Activated CD8-positive, alpha-beta memory T cell treated with anti-CD3 and anti-CD28 coated beads, Interleukin-2, amount 10 ng/mL, durations not matched to agents 7 days and 5 days (primary cell): ENCODE measurements around the gene EVC2. TPM values are rescaled to one million over a fixed set of nuclear protein-coding genes. Genes with fewer than 3 reads are reported as not detected.
"Not testable (repeated sequence)": the region's sequence is repeated elsewhere in the genome, so short reads cannot be mapped to it uniquely, and the experiment has no call there.

Source experiments
- ATAC-seq: fragments of 150-1000 bp; cut with Tn5 transposase; one replicate; pipeline ENCODE4 v1.10.0; 2021; ENCODE audit warnings: moderate library complexity
- CTCF ChIA-PET: fragments of 350-600 bp; sonication (Branson Sonifier 250); formaldehyde crosslinking; loops from one replicate; lab custom pipeline; 2021; ENCODE audit warnings: antibody characterized with exemption; lab: Charles Lee
- DNase-seq: peaks from one replicate; pipeline ENCODE4 v3.0.0-alpha.2; 2020
- H3K27ac Mint-ChIP-seq: one replicate; pipeline ENCODE4 v1.8.0; 2021; ENCODE audit warnings: mild to moderate bottlenecking, mixed read lengths
- H3K27me3 Mint-ChIP-seq: one replicate; pipeline ENCODE4 v1.8.0; 2021; ENCODE audit warnings: mixed read lengths
- H3K36me3 Mint-ChIP-seq: one replicate; pipeline ENCODE4 v1.8.0; 2021; ENCODE audit warnings: mild to moderate bottlenecking, mixed read lengths
- H3K4me1 Mint-ChIP-seq: one replicate; pipeline ENCODE4 v1.8.0; 2021; ENCODE audit warnings: mixed read lengths
- H3K4me3 Mint-ChIP-seq: one replicate; pipeline ENCODE4 v1.8.0; 2021; ENCODE audit warnings: mild to moderate bottlenecking, moderate library complexity, mixed read lengths
- H3K9me3 Mint-ChIP-seq: one replicate; pipeline ENCODE4 v1.8.0; 2022; ENCODE audit warnings: low read depth, mixed read lengths
- total RNA-seq, 2 experiments: library from RNA; stranded (reverse); gene quantifications; one replicate each; pipeline ENCODE4 v1.2.3, GENCODE V29; 2021

EVC2 gene
- total RNA-seq, 2 experiments from 2014 or later = 1.3 to 1.4 TPM

- H3K27ac Mint-ChIP-seq, DNase-seq, H3K4me3 Mint-ChIP-seq, H3K36me3 Mint-ChIP-seq, H3K4me1 Mint-ChIP-seq, H3K27me3 Mint-ChIP-seq, CTCF ChIA-PET, ATAC-seq: not testable (repeated sequence)
- H3K9me3 Mint-ChIP-seq = peaks cover 10% of the 10 kb centered on the region
These were observed 114.5 kb downstream of the EVC2 start for GRCh38 chr4:5593828-5594227.

- ATAC-seq (no peak), DNase-seq (no peak)
- no peak overlapping the region for H3K27ac Mint-ChIP-seq
- H3K36me3 Mint-ChIP-seq = peaks cover 3% of the 10 kb centered on the region
- H3K4me3 Mint-ChIP-seq = no peak overlapping the region
- H3K9me3 Mint-ChIP-seq = peaks cover 16% of the 10 kb centered on the region
- no peaks in the 10 kb centered on the region for H3K4me1 Mint-ChIP-seq
- H3K27me3 Mint-ChIP-seq = no peaks in the 10 kb centered on the region
- CTCF ChIA-PET = no interaction called here
These were observed 116.1 kb downstream of the EVC2 start for GRCh38 chr4:5592272-5592671.

DNA sequence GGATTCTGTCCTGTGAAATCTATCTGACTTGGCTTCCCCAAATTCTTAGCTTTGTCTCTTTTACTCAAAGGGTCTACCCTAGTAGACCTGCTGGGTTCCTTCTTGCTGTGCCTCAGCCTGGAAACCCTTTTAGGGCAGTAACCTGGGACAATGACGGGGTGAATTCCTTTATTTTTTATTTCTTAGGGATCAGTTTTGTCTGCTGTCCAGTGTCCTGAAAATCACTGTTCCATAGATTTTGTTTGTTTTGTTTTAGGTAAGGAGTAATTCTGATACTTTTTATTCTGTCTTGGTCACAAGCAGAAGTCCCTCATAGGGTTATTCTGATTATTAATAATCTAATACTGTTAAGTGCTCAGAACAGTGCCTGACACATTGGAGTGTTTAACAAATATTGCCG is 118.9 kb downstream of the EVC2 start:
- no peak for ATAC-seq
- H3K27ac Mint-ChIP-seq = no peak overlapping the region
- no peak overlapping the region for H3K4me3 Mint-ChIP-seq
- no peak for DNase-seq
- H3K36me3 Mint-ChIP-seq = peaks cover 3% of the 10 kb centered on the region
- H3K9me3 Mint-ChIP-seq = peaks cover 13% of the 10 kb centered on the region
- CTCF ChIA-PET = no interaction called here
- no peaks in the 10 kb centered on the region for H3K4me1 Mint-ChIP-seq
- no peaks in the 10 kb centered on the region for H3K27me3 Mint-ChIP-seq

GRCh38 chr4:5588046-5588445 is 120.3 kb downstream of the EVC2 start:
- DNase-seq (no peak), ATAC-seq (no peak)
- no peaks in the 10 kb centered on the region for H3K4me1 Mint-ChIP-seq
- H3K9me3 Mint-ChIP-seq = peaks cover 8% of the 10 kb centered on the region
- no peaks in the 10 kb centered on the region for H3K27me3 Mint-ChIP-seq
- no peak overlapping the region for H3K4me3 Mint-ChIP-seq
- CTCF ChIA-PET = no interaction called here
- peaks cover 3% of the 10 kb centered on the region for H3K36me3 Mint-ChIP-seq
- no peak overlapping the region for H3K27ac Mint-ChIP-seq

DNA sequence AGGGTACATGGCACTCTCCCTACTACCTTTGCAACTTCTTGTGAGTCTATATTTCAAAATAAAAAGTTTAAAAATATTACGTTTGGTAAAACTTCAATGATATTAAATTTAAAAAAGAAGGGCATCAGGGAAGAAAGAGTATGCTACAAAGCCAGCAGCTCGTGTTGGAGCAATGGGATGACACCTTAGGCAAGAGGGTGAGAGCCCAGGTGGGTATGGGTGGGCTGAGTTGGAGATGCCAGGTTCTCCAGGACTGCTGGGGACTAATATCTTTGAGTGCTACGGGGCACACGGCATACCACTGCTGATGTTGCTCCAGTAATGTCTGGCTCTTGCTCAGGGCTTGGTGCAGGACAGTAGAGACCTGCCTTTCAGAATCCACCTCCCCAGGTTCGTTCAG is 132.4 kb downstream of the EVC2 start:
- DNase-seq (no peak), ATAC-seq (no peak)
- Mint-ChIP-seq H3K4me3 (no peak overlapping the region), H3K36me3 (no peaks in the 10 kb centered on the region), H3K9me3 (peaks cover 3% of the 10 kb centered on the region), H3K27ac (no peak overlapping the region), H3K4me1 (no peaks in the 10 kb centered on the region), H3K27me3 (no peaks in the 10 kb centered on the region)
- CTCF ChIA-PET = no interaction called here

DNA sequence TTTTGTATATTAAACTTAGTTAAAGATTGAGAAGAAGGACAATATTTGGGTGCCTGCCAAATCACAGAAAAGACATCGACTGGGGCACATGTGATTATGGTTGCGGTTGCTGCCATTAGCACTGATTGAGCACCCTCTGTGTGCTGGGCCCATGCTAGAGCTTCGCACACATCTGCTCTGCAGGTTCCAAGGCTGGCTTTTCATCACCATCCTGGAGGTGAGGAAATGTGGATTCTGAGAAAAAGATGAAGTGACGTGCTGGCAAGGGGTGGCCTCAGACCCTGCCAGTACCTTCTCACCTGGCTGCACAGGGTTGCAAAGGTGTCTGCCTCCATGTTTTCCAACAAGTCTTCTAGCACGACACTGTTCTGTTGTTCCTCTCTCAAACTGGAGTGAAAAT is 134.0 kb downstream of the EVC2 start:
- ATAC-seq = no peak
- CTCF ChIA-PET = no interaction called here

DNA sequence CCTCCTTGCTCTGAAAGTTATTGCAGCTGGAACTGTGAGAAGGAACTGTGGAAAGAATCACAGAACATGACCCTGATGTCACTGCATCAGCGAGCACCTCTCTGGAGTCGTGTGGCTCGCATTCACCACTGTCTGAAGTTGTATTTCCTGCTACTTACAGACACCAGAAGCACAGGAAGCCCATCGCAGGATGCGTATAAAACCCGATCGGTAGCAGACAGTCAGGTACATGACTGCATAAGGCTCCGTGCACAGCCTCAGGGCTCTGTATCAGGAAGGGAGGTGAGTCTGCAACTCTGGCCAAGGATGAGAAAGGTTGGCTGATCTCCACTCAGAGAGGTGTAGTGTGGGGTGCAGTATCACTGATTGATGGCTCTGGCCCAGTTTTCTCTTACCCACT is 134.4 kb downstream of the EVC2 start:
- Mint-ChIP-seq H3K27me3 (no peaks in the 10 kb centered on the region), H3K4me1 (no peaks in the 10 kb centered on the region), H3K36me3 (no peaks in the 10 kb centered on the region), H3K9me3 (no peaks in the 10 kb centered on the region), H3K4me3 (no peak overlapping the region), H3K27ac (no peak overlapping the region)
- no peak for DNase-seq
- ATAC-seq = no peak
- CTCF ChIA-PET = no interaction called here

More for the DNA sequence above, 134.0 kb downstream of the EVC2 start:
- no peaks in the 10 kb centered on the region for H3K36me3 Mint-ChIP-seq
- H3K4me3 Mint-ChIP-seq = no peak overlapping the region
- H3K27me3 Mint-ChIP-seq = no peaks in the 10 kb centered on the region
- DNase-seq = no peak
- no peak overlapping the region for H3K27ac Mint-ChIP-seq
- peaks cover 1% of the 10 kb centered on the region for H3K9me3 Mint-ChIP-seq
- H3K4me1 Mint-ChIP-seq = no peaks in the 10 kb centered on the region

- H3K27ac Mint-ChIP-seq = no peak overlapping the region
- H3K27me3 Mint-ChIP-seq = no peaks in the 10 kb centered on the region
- CTCF ChIA-PET = no interaction called here
- no peak for ATAC-seq
- H3K36me3 Mint-ChIP-seq = no peaks in the 10 kb centered on the region
- no peaks in the 10 kb centered on the region for H3K9me3 Mint-ChIP-seq
- H3K4me3 Mint-ChIP-seq = no peak overlapping the region
- H3K4me1 Mint-ChIP-seq = no peaks in the 10 kb centered on the region
- DNase-seq = no peak
These were observed 135.6 kb downstream of the EVC2 start for GRCh38 chr4:5572751-5573150.

DNA sequence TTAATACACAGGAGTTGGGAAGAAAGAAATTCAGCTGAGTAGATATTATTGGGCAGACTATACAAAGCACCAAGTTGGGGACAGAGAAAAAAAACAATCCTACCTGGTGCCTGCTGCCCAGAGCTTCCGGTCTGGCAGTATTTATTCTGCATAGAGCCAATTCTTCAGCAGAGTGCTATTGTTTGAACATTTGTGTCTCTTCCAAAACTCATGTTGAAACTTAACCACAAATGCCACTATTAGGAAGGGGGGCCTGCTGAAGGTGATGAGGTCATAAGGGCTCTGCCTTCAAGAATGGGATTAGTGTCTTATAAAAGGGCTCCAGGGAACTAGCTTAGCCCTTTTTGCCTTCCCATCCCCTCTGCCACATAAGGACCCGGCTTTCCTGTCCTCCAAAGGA is 136.2 kb downstream of the EVC2 start:
- Mint-ChIP-seq H3K27me3 (no peaks in the 10 kb centered on the region), H3K4me1 (no peaks in the 10 kb centered on the region), H3K36me3 (no peaks in the 10 kb centered on the region), H3K27ac (no peak overlapping the region), H3K4me3 (no peak overlapping the region), H3K9me3 (no peaks in the 10 kb centered on the region)
- no peak for DNase-seq
- ATAC-seq = no peak
- CTCF ChIA-PET = no interaction called here

GRCh38 chr4:5571646-5572045 is 136.7 kb downstream of the EVC2 start:
- H3K4me1 Mint-ChIP-seq = no peaks in the 10 kb centered on the region

GRCh38 chr4:5569451-5569850 is 138.9 kb downstream of the EVC2 start:
- ATAC-seq (no peak), DNase-seq (no peak)
- CTCF ChIA-PET = no interaction called here
- Mint-ChIP-seq H3K4me1 (no peaks in the 10 kb centered on the region), H3K27me3 (no peaks in the 10 kb centered on the region), H3K4me3 (no peak overlapping the region), H3K9me3 (no peaks in the 10 kb centered on the region), H3K36me3 (no peaks in the 10 kb centered on the region), H3K27ac (no peak overlapping the region)

More at GRCh38 chr4:5571646-5572045, 136.7 kb downstream of the EVC2 start:
- CTCF ChIA-PET = no interaction called here
- Mint-ChIP-seq H3K9me3 (no peaks in the 10 kb centered on the region), H3K27me3 (no peaks in the 10 kb centered on the region), H3K36me3 (no peaks in the 10 kb centered on the region), H3K27ac (no peak overlapping the region), H3K4me3 (no peak overlapping the region)
- DNase-seq (no peak), ATAC-seq (no peak)

DNA sequence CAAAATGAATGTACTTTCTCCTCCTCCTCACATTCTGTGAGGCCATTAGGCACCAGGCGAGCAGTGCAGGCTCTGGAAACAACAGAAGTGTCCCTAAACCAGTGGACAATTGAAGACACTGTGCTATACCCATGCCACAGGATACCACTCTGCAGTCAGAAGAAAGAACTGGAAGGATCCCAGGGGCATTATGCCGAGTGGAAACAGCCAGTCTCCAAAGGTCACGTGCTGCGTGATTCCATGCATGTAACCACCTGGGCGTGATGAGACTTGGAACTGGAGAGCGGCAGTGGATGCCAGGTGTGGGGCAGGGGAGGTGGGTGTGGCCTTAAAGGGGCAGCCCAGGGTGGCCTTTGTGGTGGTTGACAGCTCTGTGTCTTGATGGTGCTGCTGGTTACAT is 139.4 kb downstream of the EVC2 start:
- H3K4me1 Mint-ChIP-seq = no peaks in the 10 kb centered on the region
- H3K4me3 Mint-ChIP-seq = no peak overlapping the region
- ATAC-seq (no peak), DNase-seq (no peak)
- CTCF ChIA-PET = no interaction called here
- no peaks in the 10 kb centered on the region for H3K27me3 Mint-ChIP-seq
- H3K27ac Mint-ChIP-seq = no peak overlapping the region
- no peaks in the 10 kb centered on the region for H3K36me3 Mint-ChIP-seq
- no peaks in the 10 kb centered on the region for H3K9me3 Mint-ChIP-seq

DNA sequence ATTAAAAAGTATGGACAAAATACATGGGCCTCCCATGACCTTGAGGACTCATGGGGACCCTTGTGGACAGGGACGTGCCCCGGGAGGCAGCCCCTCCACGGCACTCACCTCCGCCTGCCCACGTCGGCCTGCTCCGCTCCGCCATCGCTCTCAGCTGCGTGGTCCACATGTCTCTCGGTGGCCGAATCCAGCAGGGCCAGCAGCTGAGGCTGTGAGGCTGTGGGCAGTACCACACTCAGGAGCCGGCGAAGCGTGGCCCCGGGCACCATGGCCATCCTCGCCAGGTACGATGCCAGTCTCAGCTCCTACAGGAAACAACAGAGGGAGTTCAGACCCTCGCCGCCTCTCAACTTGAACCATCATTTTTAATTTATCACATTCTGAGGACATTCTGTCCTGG is 140.0 kb downstream of the EVC2 start:
- H3K4me1 Mint-ChIP-seq = no peaks in the 10 kb centered on the region
- H3K27ac Mint-ChIP-seq = no peak overlapping the region
- CTCF ChIA-PET = no interaction called here
- no peak for ATAC-seq
- no peak overlapping the region for H3K4me3 Mint-ChIP-seq
- no peaks in the 10 kb centered on the region for H3K9me3 Mint-ChIP-seq
- H3K36me3 Mint-ChIP-seq = no peaks in the 10 kb centered on the region
- DNase-seq = no peak
- no peaks in the 10 kb centered on the region for H3K27me3 Mint-ChIP-seq

DNA sequence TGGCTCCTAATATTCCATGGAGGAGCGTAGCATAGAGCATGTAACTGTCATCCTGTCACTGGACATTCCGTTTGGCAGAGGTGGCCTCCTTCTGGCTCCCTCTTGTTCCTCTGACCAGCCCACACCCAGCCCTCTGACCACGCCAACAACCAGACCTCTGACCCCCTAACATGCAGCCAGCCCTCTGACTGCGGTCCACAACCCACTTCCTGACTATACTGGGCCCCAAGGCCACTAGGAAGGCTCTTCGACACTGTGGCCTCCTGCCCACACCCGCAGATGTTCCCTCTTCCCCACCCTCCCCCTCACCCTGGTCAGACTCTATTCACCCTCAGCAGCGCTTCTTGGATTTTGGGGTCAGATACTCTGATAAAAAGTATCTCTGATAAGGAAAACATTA is 141.4 kb downstream of the EVC2 start:
- Mint-ChIP-seq H3K27me3 (no peaks in the 10 kb centered on the region), H3K4me3 (no peak overlapping the region), H3K9me3 (no peaks in the 10 kb centered on the region), H3K36me3 (no peaks in the 10 kb centered on the region), H3K27ac (no peak overlapping the region), H3K4me1 (no peaks in the 10 kb centered on the region)
- DNase-seq (no peak), ATAC-seq (no peak)
- CTCF ChIA-PET = no interaction called here

DNA sequence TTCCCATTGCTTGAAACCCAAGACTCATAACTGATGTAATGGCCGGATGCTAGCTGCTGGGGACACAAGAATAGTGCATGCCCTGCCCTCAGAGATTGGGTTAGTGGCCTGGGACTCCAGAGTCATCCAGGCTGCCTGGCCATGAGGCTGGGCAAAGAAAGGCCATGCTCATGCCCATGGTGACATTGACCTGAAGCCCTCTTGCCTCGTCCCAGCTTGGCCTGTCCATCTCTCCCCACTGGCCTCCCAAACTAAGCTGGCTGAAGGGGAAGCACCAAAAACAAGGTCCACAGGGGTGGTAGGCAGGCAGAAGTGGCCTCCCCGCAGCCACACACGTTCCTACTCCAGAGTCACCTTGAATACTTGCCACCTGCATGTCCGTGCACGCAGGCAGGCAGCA is 141.8 kb downstream of the EVC2 start:
- H3K27ac Mint-ChIP-seq = no peak overlapping the region
- no peaks in the 10 kb centered on the region for H3K4me1 Mint-ChIP-seq
- CTCF ChIA-PET = no interaction called here
- H3K9me3 Mint-ChIP-seq = no peaks in the 10 kb centered on the region
- no peak overlapping the region for H3K4me3 Mint-ChIP-seq
- H3K27me3 Mint-ChIP-seq = no peaks in the 10 kb centered on the region
- no peak for ATAC-seq
- no peaks in the 10 kb centered on the region for H3K36me3 Mint-ChIP-seq
- no peak for DNase-seq
